ENCODE results near the gene ELMO1. TPM values are rescaled to one million over a fixed set of nuclear protein-coding genes. Genes with fewer than 3 reads are reported as not detected.

Gene ELMO1
- total and polyA plus RNA-seq, 10 of the 15 experiments (the other 5 are each of a cell fraction or from before 2014, with no cell fraction given): 22.6 to 85.9 (median 56.6) TPM

DNA sequence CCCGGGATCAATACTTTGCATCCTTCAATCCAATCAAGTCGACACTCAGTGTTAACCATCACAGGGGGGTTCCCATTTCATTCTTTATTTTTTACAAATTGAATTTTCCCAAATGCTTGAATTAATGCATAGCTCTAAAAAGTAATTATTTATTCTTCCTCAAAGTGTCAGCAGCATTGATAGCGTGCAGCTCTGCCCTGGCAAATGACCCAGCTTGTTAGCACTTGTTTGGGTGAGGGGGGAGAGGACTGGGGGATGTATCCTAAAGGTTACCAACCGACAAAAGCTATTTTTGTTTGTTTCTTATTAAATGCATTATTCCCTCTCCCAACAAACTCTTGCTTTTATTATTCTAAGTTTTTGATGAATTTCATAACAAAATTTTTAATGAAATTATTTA is 27.0 kb upstream of the ELMO1 start:
- no peak for TF ChIP-seq WRNIP1 (IDR thresholded peaks at IDR 0.05; ENCODE audit: borderline replicate concordance, low read depth, low read length)
- TF ChIP-seq IKZF1 (conservative IDR thresholded peaks at IDR 0.05): no peak
- no peak for TF ChIP-seq EGR1 (IDR thresholded peaks at IDR 0.05; ENCODE audit: borderline replicate concordance in 1 of 2, low read depth in 2 of 2, low read length in 2 of 2)
- TF ChIP-seq SMAD5 (IDR thresholded peaks at IDR 0.05; ENCODE audit: low read depth): no peak
- TF ChIP-seq ATF7 (IDR thresholded peaks at IDR 0.05; ENCODE audit: low read depth): no peak
- no peak overlapping the region for H3K27ac ChIP-seq (ENCODE audit: control insufficient read depth, insufficient read depth)
- SMC1A ChIA-PET (ENCODE audit: uncharacterized antibody, unreplicated experiment): interaction anchor here (1.6 kb wide), 1 partner anchor 20 kb away, joined by 3 read pairs; no protein-coding TSS in a partner anchor
- H3K4me1 ChIP-seq (ENCODE audit: control insufficient read depth, insufficient read depth, low read length): no peaks in the 10 kb centered on the region
- no peak overlapping the region for H3K4me3 ChIP-seq
- no peaks in the 10 kb centered on the region for H4K20me1 ChIP-seq (ENCODE audit: control insufficient read depth, insufficient read depth)
- no peaks in the 10 kb centered on the region for H3K36me3 ChIP-seq (ENCODE audit: control insufficient read depth in 2 of 2, insufficient read depth in 2 of 2, low read length in 1 of 2)
- CTCF ChIA-PET: interaction anchor here (2.0 kb wide), 1 partner anchor 20 kb away, joined by 8 read pairs; no protein-coding TSS in a partner anchor
- intact Hi-C loops (cut with micrococcal nuclease; ENCODE audit: unreplicated experiment) (no loop called here), in situ Hi-C loops (cut with MboI) (no loop called here)
- H3K9ac ChIP-seq (ENCODE audit: control insufficient read depth, insufficient read depth, low read length): no peak overlapping the region
- no peak for DNase-seq (ENCODE audit: low read depth, low spot score)
- H3K79me2 ChIP-seq (ENCODE audit: control insufficient read depth, insufficient read depth, low read length): no peaks in the 10 kb centered on the region
- no peak overlapping the region for H3K4me2 ChIP-seq (ENCODE audit: control insufficient read depth, insufficient read depth)
- POLR2A ChIA-PET: interaction anchor here (0.5 to 0.7 kb wide), 2 partner anchors 195 to 394 kb away, joined by 3 to 5 read pairs; no protein-coding TSS in a partner anchor
- RAD21 ChIA-PET (ENCODE audit: unreplicated experiment): no interaction called here
- WGBS (ENCODE audit: insufficient coverage, insufficient replicate concordance, low lambda C conversion rate, missing lambda C conversion rate): 4% methylated on average over 4 of the region's 4 CpGs
- FAIRE-seq: no peak
- ATAC-seq: no peak
- H3K9me3 ChIP-seq (replicated peaks; ENCODE audit: control insufficient read depth, insufficient read depth, low read length): no peaks in the 10 kb centered on the region
- no TSS peak for BruUV-seq (replicated peaks)
- H2AFZ ChIP-seq (ENCODE audit: control insufficient read depth, low read depth, low read length): no peak overlapping the region
- H3K27me3 ChIP-seq (replicated peaks in 1 of 2; ENCODE audit: control insufficient read depth in 2 of 2, insufficient read depth in 2 of 2, low read length in 1 of 2): peaks cover 0 to 3% of the 10 kb centered on the region in 2 experiments; a peak in 1 of 4 replicates

DNA sequence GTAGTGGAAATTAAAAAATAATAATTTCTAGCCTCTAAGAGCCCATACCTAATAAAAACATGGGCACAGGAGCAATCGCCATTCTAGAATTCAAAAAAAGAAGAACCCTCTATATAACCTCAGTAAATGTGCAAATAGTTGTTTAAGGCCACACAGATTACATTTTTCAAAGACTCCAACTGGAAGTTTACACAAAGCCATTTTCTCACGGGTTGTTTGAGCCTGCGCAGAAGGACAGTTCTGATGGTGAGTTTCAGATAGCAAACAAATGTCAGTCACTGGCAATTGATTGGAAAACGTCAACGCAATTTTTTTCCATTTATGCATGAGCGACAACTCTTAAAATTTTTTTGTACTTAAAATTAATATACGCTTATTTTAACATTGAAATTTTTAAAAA is 23.0 kb upstream of the ELMO1 start:
- intact Hi-C loops (cut with micrococcal nuclease; ENCODE audit: unreplicated experiment): no loop called here
- Histone ChIP-seq H3K4me1 (ENCODE audit: control insufficient read depth, insufficient read depth, low read length) (no peaks in the 10 kb centered on the region), H3K27me3 (replicated peaks in 1 of 2; ENCODE audit: control insufficient read depth in 2 of 2, insufficient read depth in 2 of 2, low read length in 1 of 2) (0 out of 4 replicates have a peak, but pooled peaks cover 0 to 3% of the 10 kb centered on the region in 2 experiments), H3K79me2 (ENCODE audit: control insufficient read depth, insufficient read depth, low read length) (no peaks in the 10 kb centered on the region), H3K4me2 (ENCODE audit: control insufficient read depth, insufficient read depth) (no peak overlapping the region), H3K27ac (ENCODE audit: control insufficient read depth, insufficient read depth) (no peak overlapping the region), H3K9ac (ENCODE audit: control insufficient read depth, insufficient read depth, low read length) (no peak overlapping the region), H4K20me1 (ENCODE audit: control insufficient read depth, insufficient read depth) (no peaks in the 10 kb centered on the region), H2AFZ (ENCODE audit: control insufficient read depth, low read depth, low read length) (no peak overlapping the region), H3K9me3 (replicated peaks; ENCODE audit: control insufficient read depth, insufficient read depth, low read length) (no peaks in the 10 kb centered on the region), H3K36me3 (ENCODE audit: control insufficient read depth in 2 of 2, insufficient read depth in 2 of 2, low read length in 1 of 2) (no peaks in the 10 kb centered on the region), H3K4me3 (no peak overlapping the region)
- SMC1A ChIA-PET (ENCODE audit: uncharacterized antibody, unreplicated experiment): no interaction called here
- in situ Hi-C loops (cut with MboI): no loop called here
- RAD21 ChIA-PET (ENCODE audit: unreplicated experiment): no interaction called here
- WGBS (ENCODE audit: insufficient coverage, insufficient replicate concordance, low lambda C conversion rate, missing lambda C conversion rate): 85% methylated on average over 7 of the region's 7 CpGs
- FAIRE-seq (no peak), ATAC-seq (no peak), DNase-seq (ENCODE audit: low read depth, low spot score) (no peak)
- no TSS peak for BruUV-seq (replicated peaks)
- POLR2A ChIA-PET: no interaction called here
- CTCF ChIA-PET: no interaction called here
- no peak for TF ChIP-seq CREM (IDR thresholded peaks at IDR 0.05; ENCODE audit: low read depth)
- TF ChIP-seq, protein P1, sequence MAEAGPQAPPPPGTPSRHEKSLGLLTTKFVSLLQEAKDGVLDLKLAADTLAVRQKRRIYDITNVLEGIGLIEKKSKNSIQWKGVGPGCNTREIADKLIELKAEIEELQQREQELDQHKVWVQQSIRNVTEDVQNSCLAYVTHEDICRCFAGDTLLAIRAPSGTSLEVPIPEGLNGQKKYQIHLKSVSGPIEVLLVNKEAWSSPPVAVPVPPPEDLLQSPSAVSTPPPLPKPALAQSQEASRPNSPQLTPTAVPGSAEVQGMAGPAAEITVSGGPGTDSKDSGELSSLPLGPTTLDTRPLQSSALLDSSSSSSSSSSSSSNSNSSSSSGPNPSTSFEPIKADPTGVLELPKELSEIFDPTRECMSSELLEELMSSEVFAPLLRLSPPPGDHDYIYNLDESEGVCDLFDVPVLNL (IDR thresholded peaks at IDR 0.05; ENCODE audit: low read depth, low read length): no peak
- no peak for TF ChIP-seq ESRRA (IDR thresholded peaks at IDR 0.05; ENCODE audit: low read length)
- TF ChIP-seq CREB1 (IDR thresholded peaks at IDR 0.05; ENCODE audit: low read depth): no peak
- no peak for TF ChIP-seq RB1 (IDR thresholded peaks at IDR 0.05; ENCODE audit: borderline replicate concordance)
- TF ChIP-seq, protein P2, sequence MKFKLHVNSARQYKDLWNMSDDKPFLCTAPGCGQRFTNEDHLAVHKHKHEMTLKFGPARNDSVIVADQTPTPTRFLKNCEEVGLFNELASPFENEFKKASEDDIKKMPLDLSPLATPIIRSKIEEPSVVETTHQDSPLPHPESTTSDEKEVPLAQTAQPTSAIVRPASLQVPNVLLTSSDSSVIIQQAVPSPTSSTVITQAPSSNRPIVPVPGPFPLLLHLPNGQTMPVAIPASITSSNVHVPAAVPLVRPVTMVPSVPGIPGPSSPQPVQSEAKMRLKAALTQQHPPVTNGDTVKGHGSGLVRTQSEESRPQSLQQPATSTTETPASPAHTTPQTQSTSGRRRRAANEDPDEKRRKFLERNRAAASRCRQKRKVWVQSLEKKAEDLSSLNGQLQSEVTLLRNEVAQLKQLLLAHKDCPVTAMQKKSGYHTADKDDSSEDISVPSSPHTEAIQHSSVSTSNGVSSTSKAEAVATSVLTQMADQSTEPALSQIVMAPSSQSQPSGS (IDR thresholded peaks at IDR 0.05; ENCODE audit: low read length): no peak
- TF ChIP-seq ZSCAN29 (IDR thresholded peaks at IDR 0.05): no peak
- no peak for TF ChIP-seq SUPT20H (IDR thresholded peaks at IDR 0.05; ENCODE audit: borderline replicate concordance, control insufficient read depth, low read depth, low read length)
- TF ChIP-seq ZNF24 (IDR thresholded peaks at IDR 0.05): no peak
- TF ChIP-seq NFYB (IDR thresholded peaks at IDR 0.05; ENCODE audit: insufficient read depth, low read depth, low read length): no peak
- TF ChIP-seq EZH2 (IDR thresholded peaks at IDR 0.05; ENCODE audit: borderline replicate concordance, control insufficient read depth, low read depth, low read length): no peak

Measured in GM12878 (cell line).